Endothelial cell of umbilical vein (primary cell): ENCODE data around the gene MAP3K12. TPM values are rescaled to one million over a fixed set of nuclear protein-coding genes. Genes with fewer than 3 reads are reported as not detected.

Experiments
- BruUV-seq: library from RNA; stranded (reverse); fragments of 400-500 nt; replicated peaks from 2 replicates; lab custom pipeline; 2021; lab: Mats Ljungman, UMichigan
- CTCF ChIA-PET: fragments of 300-600, 350-600 bp; sonication (Branson Sonifier 250); formaldehyde crosslinking; loops from one replicate; lab custom pipeline; 2021; ENCODE audit warnings: antibody characterized with exemption, inconsistent platforms; lab: Charles Lee
- POLR2A ChIA-PET: fragments of 300-600, 350-600 bp; sonication (Branson Sonifier 250); formaldehyde crosslinking; loops from one replicate; lab custom pipeline; 2021; ENCODE audit warnings: antibody characterized with exemption, inconsistent platforms; lab: Charles Lee
- DNase-seq: peaks from one replicate; pipeline ENCODE4 v3.0.0-alpha.2; 2011; ENCODE audit warnings: low read depth, low spot score
- FAIRE-seq: peaks from 2 replicates; lab custom pipeline; 2011; peaks lifted over from hg19 to GRCh38; lab: Jason Lieb, UNC
- H2AFZ ChIP-seq: 2 replicates; pipeline ENCODE4 v1.6.0; 2012; ENCODE audit warnings: low read depth, low read length, control low read depth, inconsistent platforms
- H3K27ac ChIP-seq: 2 replicates; pipeline ENCODE4 v1.5.1; 2011; ENCODE audit warnings: low read depth, mild to moderate bottlenecking, control low read depth, low read length, moderate library complexity; ENCODE audit not compliant: insufficient read depth
- H3K27me3 ChIP-seq, 2 experiments: 2 replicates each; pipeline versions ENCODE4 v1.6.0 to v1.6.1; 2011; ENCODE audit warnings: low read length in 2 of 2, mixed read lengths in 1 of 2; ENCODE audit not compliant: control insufficient read depth in 2 of 2, insufficient read depth in 2 of 2
- H3K36me3 ChIP-seq, 2 experiments: 2 replicates in 1 of 2; 3 replicates in 1 of 2; pipeline ENCODE4 v1.5.1; 2011; ENCODE audit warnings: low read length in 2 of 2, mild to moderate bottlenecking in 1 of 2, moderate library complexity in 1 of 2; ENCODE audit not compliant: control insufficient read depth in 2 of 2, insufficient read depth in 2 of 2; ENCODE audit errors: extremely low read depth in 1 of 2
- H3K4me1 ChIP-seq: 3 replicates; pipeline ENCODE4 v1.5.1; 2011; ENCODE audit warnings: mild to moderate bottlenecking, low read length; ENCODE audit not compliant: control insufficient read depth, insufficient read depth; ENCODE audit errors: extremely low read depth
- H3K4me2 ChIP-seq: 2 replicates; pipeline ENCODE4 v1.6.1; 2011; ENCODE audit warnings: low read length, control low read depth, mixed read lengths; ENCODE audit not compliant: insufficient read depth
- H3K4me3 ChIP-seq, 3 experiments: fragments of 200-600 bp in 1 of 3; sonication (generic), shearing (Covaris generic) in 1 of 3; replicated peaks in 1 of 3; 2 replicates each; pipeline ENCODE4 v1.5.1; 2011 to 2016; ENCODE audit warnings: control low read depth in 3 of 3, low read length in 3 of 3, mild to moderate bottlenecking in 2 of 3, inconsistent platforms in 1 of 3, low read depth in 1 of 3, moderate library complexity in 1 of 3; ENCODE audit not compliant: insufficient read depth in 1 of 3
- H3K79me2 ChIP-seq: 2 replicates; pipeline ENCODE4 v1.6.0; 2012; ENCODE audit warnings: low read length, inconsistent platforms; ENCODE audit not compliant: control insufficient read depth, insufficient read depth
- H3K9ac ChIP-seq: replicated peaks from 2 replicates; pipeline ENCODE3; 2011; ENCODE audit warnings: low read length, control low read depth; ENCODE audit not compliant: insufficient read depth; ENCODE audit errors: extremely low read depth
- H3K9me1 ChIP-seq: replicated peaks from 3 replicates; pipeline ENCODE4 v1.6.0; 2011; ENCODE audit warnings: mild to moderate bottlenecking, low read length; ENCODE audit not compliant: control insufficient read depth, insufficient read depth; ENCODE audit errors: extremely low read depth
- H3K9me3 ChIP-seq: replicated peaks from 2 replicates; pipeline ENCODE4 v1.5.1; 2012; ENCODE audit warnings: low read length, inconsistent platforms; ENCODE audit not compliant: control insufficient read depth, insufficient read depth
- H4K20me1 ChIP-seq: replicated peaks from 2 replicates; pipeline ENCODE3; 2011; ENCODE audit warnings: mild to moderate bottlenecking, low read length; ENCODE audit not compliant: control insufficient read depth, insufficient read depth; ENCODE audit errors: extremely low read depth
- CTCF ChIP-seq, 2 donors: IDR thresholded peaks; 1 replicate in 1 of 2; 2 replicates in 1 of 2; pipeline ENCODE4 v1.5.1; 2011; ENCODE audit warnings: low read length in 2 of 2, mild to moderate bottlenecking in 2 of 2, moderate library complexity in 2 of 2, control low read depth in 1 of 2, inconsistent platforms in 1 of 2, low read depth in 1 of 2; ENCODE audit not compliant: insufficient read depth in 1 of 2; ENCODE audit errors: extremely low read depth in 1 of 2
- EZH2 ChIP-seq: IDR thresholded peaks from 2 replicates; pipeline ENCODE4 v1.6.1; 2012; ENCODE audit warnings: borderline replicate concordance, low read depth, mild to moderate bottlenecking, moderate library complexity, low read length, inconsistent platforms; ENCODE audit not compliant: severe bottlenecking
- FOS ChIP-seq: IDR thresholded peaks from 2 replicates; pipeline ENCODE4 v1.6.1; 2011; ENCODE audit warnings: mild to moderate bottlenecking, low read length, moderate library complexity, borderline replicate concordance; ENCODE audit not compliant: insufficient read depth
- GATA2 ChIP-seq: IDR thresholded peaks from 2 replicates; pipeline ENCODE4 v1.7.0; 2011; ENCODE audit warnings: low read depth, mild to moderate bottlenecking, moderate library complexity, mixed read lengths, low read length; ENCODE audit not compliant: insufficient read length, insufficient read depth
- JUN ChIP-seq: IDR thresholded peaks from 2 replicates; pipeline ENCODE4 v1.6.1; 2011; ENCODE audit warnings: borderline replicate concordance, low read depth; ENCODE audit not compliant: insufficient read length, insufficient read depth
- MAX ChIP-seq: IDR thresholded peaks from 2 replicates; pipeline ENCODE4 v1.6.1; 2011; ENCODE audit not compliant: insufficient read depth, insufficient read length
- MYC ChIP-seq: IDR thresholded peaks from one replicate; pipeline ENCODE4 v1.6.1; 2011; ENCODE audit warnings: mild to moderate bottlenecking, low read depth, low read length
- POLR2A ChIP-seq: IDR thresholded peaks from 2 replicates; pipeline ENCODE4 v1.6.1; 2012; ENCODE audit warnings: low read depth, mild to moderate bottlenecking, control low read depth, low read length
- POLR2AphosphoS5 ChIP-seq: IDR thresholded peaks from 2 replicates; pipeline ENCODE4 v1.6.1; 2012; ENCODE audit warnings: low read depth, mild to moderate bottlenecking, control low read depth, low read length, moderate library complexity; ENCODE audit not compliant: insufficient read depth
- dilution Hi-C: fragments of 300-500 bp; cut with MboI; formaldehyde crosslinking; loops from one replicate; pipeline ENCODE4 v1.15.0; 2019; ENCODE audit warnings: low sequenced_read_pairs; ENCODE audit not compliant: extremely low pct_ligation_motif_present
- intact Hi-C: fragments of 100-400 bp; cut with micrococcal nuclease; formaldehyde crosslinking; loops from one replicate; pipeline ENCODE4 v1.10.0; 2022
- polyA plus RNA-seq, 4 experiments: library from polyadenylated mRNA; depleted of rRNA in 3 of 4; stranded (reverse) in 3 of 4; unstranded in 1 of 4; fragments of >200 nt; gene quantifications; 2 replicates each; pipeline versions ENCODE4 v1.2.1 to v1.2.3, GENCODE V29; 2011 to 2012; ENCODE audit warnings: missing spikeins in 1 of 4
- total RNA-seq: library from RNA; stranded (reverse); gene quantifications from 2 replicates; pipeline ENCODE4 v1.2.3, GENCODE V29; 2021

Gene MAP3K12
- total and polyA plus RNA-seq, 2 donors (not counting 3 experiments of a cell fraction or from before 2014, with no cell fraction given): 29.3 to 66.2 TPM

- ChIA-PET POLR2A (no interaction called here), CTCF (interaction anchor here (1.0 to 2.5 kb wide), 3 partner anchors 11 to 179 kb away, joined by 3 to 7 read pairs (median 3); no protein-coding TSS in a partner anchor)
- peaks cover 28% of the 10 kb centered on the region for H3K4me1 ChIP-seq
- dilution Hi-C loops: no loop called here
- DNase-seq (no peak), FAIRE-seq (no peak)
- no TSS peak for BruUV-seq
- TF ChIP-seq JUN: no peak
- no peak for TF ChIP-seq CTCF (IDR thresholded peaks at IDR 0.05; ENCODE audit: extremely low read depth in 1 of 2, insufficient read depth in 1 of 2, low read depth in 1 of 2, low read length in 2 of 2)
- TF ChIP-seq POLR2AphosphoS5: no peak
- no peak for TF ChIP-seq MYC
- no peak for TF ChIP-seq POLR2A
- TF ChIP-seq EZH2: no peak
- no peak for TF ChIP-seq MAX
- no peak for TF ChIP-seq FOS
- no peak for TF ChIP-seq GATA2
- H3K9ac ChIP-seq: no peak overlapping the region
- H3K9me3 ChIP-seq: no peaks in the 10 kb centered on the region
- intact Hi-C loops: loop anchor here (5.0 kb wide), 1 partner anchor 282 kb away; no protein-coding TSS in a partner anchor
- no peaks in the 10 kb centered on the region for H3K9me1 ChIP-seq
- H2AFZ ChIP-seq: no peak overlapping the region
- no peaks in the 10 kb centered on the region for H4K20me1 ChIP-seq
- no peak overlapping the region for H3K4me3 ChIP-seq
- H3K4me2 ChIP-seq: no peak overlapping the region
- peaks cover 0 to 30% of the 10 kb centered on the region in 2 experiments for H3K36me3 ChIP-seq
- no peak overlapping the region for H3K27ac ChIP-seq
- H3K27me3 ChIP-seq: no peaks in the 10 kb centered on the region
- H3K79me2 ChIP-seq: peaks cover 9% of the 10 kb centered on the region
Measured at GRCh38 chr12:53504004-53504920, 5.0 kb upstream of the MAP3K12 start.
